ENCODE measurements around the gene SUDS3. TPM values are rescaled to one million over a fixed set of nuclear protein-coding genes. Genes with fewer than 3 reads are reported as not detected.

Gene SUDS3
- polyA plus RNA-seq, 1 of the 3 experiments (the other 2 are of a cell fraction): 15.0 TPM

GRCh38 chr12:118344829-118345228 lies 31.5 kb upstream of the SUDS3 start:
- POLR2A ChIA-PET: no interaction called here
- TF ChIP-seq FOXM1 (IDR thresholded peaks at IDR 0.05; ENCODE audit: low read depth): no peak
- TF ChIP-seq GATA2 (CRISPR knock-in tag; IDR thresholded peaks at IDR 0.05): no peak
- TF ChIP-seq RAD21 (IDR thresholded peaks at IDR 0.05; ENCODE audit: low read length): no peak
- TF ChIP-seq, protein P1, sequence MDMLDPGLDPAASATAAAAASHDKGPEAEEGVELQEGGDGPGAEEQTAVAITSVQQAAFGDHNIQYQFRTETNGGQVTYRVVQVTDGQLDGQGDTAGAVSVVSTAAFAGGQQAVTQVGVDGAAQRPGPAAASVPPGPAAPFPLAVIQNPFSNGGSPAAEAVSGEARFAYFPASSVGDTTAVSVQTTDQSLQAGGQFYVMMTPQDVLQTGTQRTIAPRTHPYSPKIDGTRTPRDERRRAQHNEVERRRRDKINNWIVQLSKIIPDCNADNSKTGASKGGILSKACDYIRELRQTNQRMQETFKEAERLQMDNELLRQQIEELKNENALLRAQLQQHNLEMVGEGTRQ (IDR thresholded peaks at IDR 0.05; ENCODE audit: borderline replicate concordance, low read depth, low read length): no peak
- TF ChIP-seq, protein P2, sequence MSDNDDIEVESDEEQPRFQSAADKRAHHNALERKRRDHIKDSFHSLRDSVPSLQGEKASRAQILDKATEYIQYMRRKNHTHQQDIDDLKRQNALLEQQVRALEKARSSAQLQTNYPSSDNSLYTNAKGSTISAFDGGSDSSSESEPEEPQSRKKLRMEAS (IDR thresholded peaks at IDR 0.05; ENCODE audit: low read depth): no peak
- TF ChIP-seq EZH2phosphoT487 (IDR thresholded peaks at IDR 0.05; ENCODE audit: borderline replicate concordance, low read depth): no peak
- no peak for TF ChIP-seq FOXJ3 (CRISPR knock-in tag; IDR thresholded peaks at IDR 0.05)
- no peak for TF ChIP-seq ELF1 (IDR thresholded peaks at IDR 0.05)
- no peak for TF ChIP-seq RCOR1 (IDR thresholded peaks at IDR 0.05; ENCODE audit: low read length)
- TF ChIP-seq MEF2A (IDR thresholded peaks at IDR 0.05; ENCODE audit: borderline replicate concordance, low read depth): no peak
- TF ChIP-seq ZBTB33 (IDR thresholded peaks at IDR 0.05; ENCODE audit: borderline replicate concordance, low read depth): no peak
- no peak for TF ChIP-seq GABPA (IDR thresholded peaks at IDR 0.05; ENCODE audit: low read depth)
- TF ChIP-seq SMC3 (IDR thresholded peaks at IDR 0.05; ENCODE audit: low read depth, low read length): no peak
- TF ChIP-seq RFX5 (IDR thresholded peaks at IDR 0.05; ENCODE audit: low read length): no peak
- no peak for TF ChIP-seq NRF1 (IDR thresholded peaks at IDR 0.05; ENCODE audit: low read depth, low read length)
- TF ChIP-seq TCF12 (IDR thresholded peaks at IDR 0.05): no peak
- TF ChIP-seq, protein P3, sequence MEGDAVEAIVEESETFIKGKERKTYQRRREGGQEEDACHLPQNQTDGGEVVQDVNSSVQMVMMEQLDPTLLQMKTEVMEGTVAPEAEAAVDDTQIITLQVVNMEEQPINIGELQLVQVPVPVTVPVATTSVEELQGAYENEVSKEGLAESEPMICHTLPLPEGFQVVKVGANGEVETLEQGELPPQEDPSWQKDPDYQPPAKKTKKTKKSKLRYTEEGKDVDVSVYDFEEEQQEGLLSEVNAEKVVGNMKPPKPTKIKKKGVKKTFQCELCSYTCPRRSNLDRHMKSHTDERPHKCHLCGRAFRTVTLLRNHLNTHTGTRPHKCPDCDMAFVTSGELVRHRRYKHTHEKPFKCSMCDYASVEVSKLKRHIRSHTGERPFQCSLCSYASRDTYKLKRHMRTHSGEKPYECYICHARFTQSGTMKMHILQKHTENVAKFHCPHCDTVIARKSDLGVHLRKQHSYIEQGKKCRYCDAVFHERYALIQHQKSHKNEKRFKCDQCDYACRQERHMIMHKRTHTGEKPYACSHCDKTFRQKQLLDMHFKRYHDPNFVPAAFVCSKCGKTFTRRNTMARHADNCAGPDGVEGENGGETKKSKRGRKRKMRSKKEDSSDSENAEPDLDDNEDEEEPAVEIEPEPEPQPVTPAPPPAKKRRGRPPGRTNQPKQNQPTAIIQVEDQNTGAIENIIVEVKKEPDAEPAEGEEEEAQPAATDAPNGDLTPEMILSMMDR (IDR thresholded peaks at IDR 0.05): no peak
- no peak for TF ChIP-seq USF1 (IDR thresholded peaks at IDR 0.05; ENCODE audit: borderline replicate concordance, low read depth)

More at GRCh38 chr12:118344829-118345228, 31.5 kb upstream of the SUDS3 start:
- Histone ChIP-seq H3K27ac (ENCODE audit: low read depth in 2 of 2, low read length in 1 of 2) (no peak overlapping the region), H3K4me3 (ENCODE audit: low read depth in 2 of 2, low read length in 1 of 2) (no peak overlapping the region), H3K4me1 (ENCODE audit: control insufficient read depth in 1 of 2, insufficient read depth in 2 of 2, low read depth in 1 of 2, low read length in 1 of 2) (peaks cover 0 to 4% of the 10 kb centered on the region in 2 experiments; a peak in 1 of 4 replicates), H4K20me1 (ENCODE audit: insufficient read depth) (no peaks in the 10 kb centered on the region), H3K36me3 (replicated peaks in 1 of 2; ENCODE audit: control insufficient read depth in 1 of 2, insufficient read depth in 2 of 2, low read length in 1 of 2) (no peaks in the 10 kb centered on the region), H3K9ac (no peak overlapping the region), H3K9me3 (no peaks in the 10 kb centered on the region), H3K79me2 (ENCODE audit: insufficient read depth) (peaks cover 44% of the 10 kb centered on the region), H3F3A (replicated peaks; ENCODE audit: insufficient read depth) (no peaks in the 10 kb centered on the region), H3K27me3 (ENCODE audit: insufficient read depth) (no peaks in the 10 kb centered on the region), H2AFZ (ENCODE audit: low read depth) (no peak overlapping the region), H3K9me2 (no peaks in the 10 kb centered on the region), H3K4me2 (no peak overlapping the region)
- CTCF ChIA-PET: no interaction called here
- DNase-seq: no peak
